Mammary epithelial cell (primary cell): ENCODE data around the gene NCMAP.

Source experiments
- EZH2 ChIP-seq: IDR thresholded peaks from 2 replicates; pipeline ENCODE4 v1.6.1; 2012; ENCODE audit warnings: low read length, inconsistent platforms, borderline replicate concordance
- TF ChIP-seq, protein P1 (sequence below), 2 donors: IDR thresholded peaks in 1 of 2; conservative IDR thresholded peaks in 1 of 2; 2 replicates each; pipeline ENCODE4 v1.5.1; 2011 to 2012; ENCODE audit warnings: inconsistent platforms in 2 of 2, low read length in 2 of 2, mild to moderate bottlenecking in 2 of 2, control low read depth in 1 of 2, low read depth in 1 of 2; ENCODE audit not compliant: insufficient read depth in 1 of 2; ENCODE audit errors: extremely low read depth in 1 of 2

- TF ChIP-seq, protein P1, sequence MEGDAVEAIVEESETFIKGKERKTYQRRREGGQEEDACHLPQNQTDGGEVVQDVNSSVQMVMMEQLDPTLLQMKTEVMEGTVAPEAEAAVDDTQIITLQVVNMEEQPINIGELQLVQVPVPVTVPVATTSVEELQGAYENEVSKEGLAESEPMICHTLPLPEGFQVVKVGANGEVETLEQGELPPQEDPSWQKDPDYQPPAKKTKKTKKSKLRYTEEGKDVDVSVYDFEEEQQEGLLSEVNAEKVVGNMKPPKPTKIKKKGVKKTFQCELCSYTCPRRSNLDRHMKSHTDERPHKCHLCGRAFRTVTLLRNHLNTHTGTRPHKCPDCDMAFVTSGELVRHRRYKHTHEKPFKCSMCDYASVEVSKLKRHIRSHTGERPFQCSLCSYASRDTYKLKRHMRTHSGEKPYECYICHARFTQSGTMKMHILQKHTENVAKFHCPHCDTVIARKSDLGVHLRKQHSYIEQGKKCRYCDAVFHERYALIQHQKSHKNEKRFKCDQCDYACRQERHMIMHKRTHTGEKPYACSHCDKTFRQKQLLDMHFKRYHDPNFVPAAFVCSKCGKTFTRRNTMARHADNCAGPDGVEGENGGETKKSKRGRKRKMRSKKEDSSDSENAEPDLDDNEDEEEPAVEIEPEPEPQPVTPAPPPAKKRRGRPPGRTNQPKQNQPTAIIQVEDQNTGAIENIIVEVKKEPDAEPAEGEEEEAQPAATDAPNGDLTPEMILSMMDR (conservative IDR thresholded peaks at IDR 0.05 in 1 of 2, IDR thresholded peaks at IDR 0.05 in 1 of 2; ENCODE audit: extremely low read depth in 1 of 2, insufficient read depth in 1 of 2, low read depth in 1 of 2, low read length in 2 of 2): no peak
- no peak for TF ChIP-seq EZH2
These were observed 43.4 kb downstream of the NCMAP start for GRCh38 chr1:24599265-24599664.
